Suprapubic skin (tissue), 4 donors: ENCODE results near the gene KLF13. TPM values are rescaled to one million over a fixed set of nuclear protein-coding genes. Genes with fewer than 3 reads are reported as not detected.
"Not testable (repeated sequence)": the region's sequence is repeated elsewhere in the genome, so short reads cannot be mapped to it uniquely, and the experiment has no call there.

ENCODE experiments used
- DNase-seq, 2 donors: peaks; one replicate each; pipeline ENCODE4 v3.0.0-alpha.2; 2019; ENCODE audit warnings: low spot score in 2 of 2
- H3K27ac ChIP-seq: fragments of 200-600 bp; sonication (generic); one replicate; pipeline ENCODE4 v1.5.1; 2019
- H3K27me3 ChIP-seq: fragments of 200-600 bp; sonication (generic); one replicate; pipeline ENCODE4 v1.5.1; 2019
- H3K36me3 ChIP-seq: fragments of 200-600 bp; sonication (generic); one replicate; pipeline ENCODE4 v1.5.1; 2019
- H3K4me1 ChIP-seq: fragments of 200-600 bp; sonication (generic); one replicate; pipeline ENCODE4 v1.5.1; 2019
- H3K4me3 ChIP-seq: fragments of 200-600 bp; sonication (generic); one replicate; pipeline ENCODE4 v1.5.1; 2019; ENCODE audit warnings: mild to moderate bottlenecking
- H3K9me3 ChIP-seq: fragments of 200-600 bp; sonication (generic); one replicate; pipeline ENCODE4 v1.5.1; 2019
- CTCF ChIP-seq, 2 donors: fragments of 200-600 bp in 1 of 2; fragments of 450-650 bp in 1 of 2; sonication (generic) in 1 of 2; IDR thresholded peaks; one replicate each; pipeline ENCODE4 v1.5.1; 2016 to 2019; ENCODE audit warnings: antibody characterized with exemption in 2 of 2, mild to moderate bottlenecking in 1 of 2, moderate library complexity in 1 of 2
- EP300 ChIP-seq: sonication (generic); formaldehyde crosslinking; IDR thresholded peaks from one replicate; pipeline ENCODE4 v1.6.1; 2017; ENCODE audit warnings: antibody characterized with exemption
- POLR2A ChIP-seq, 2 donors: fragments of 450-650 bp; IDR thresholded peaks; one replicate each; pipeline ENCODE4 v1.6.1; 2017; ENCODE audit warnings: antibody characterized with exemption in 2 of 2, mild to moderate bottlenecking in 2 of 2, moderate library complexity in 2 of 2
- POLR2AphosphoS5 ChIP-seq, 3 donors: sonication (generic); formaldehyde crosslinking; IDR thresholded peaks; one replicate each; pipeline ENCODE4 v1.6.1; 2017; ENCODE audit warnings: antibody characterized with exemption in 3 of 3
- WGBS: methylation state at CpG from one replicate; pipeline ENCODE4 v1.1.5; 2018; 5-methylcytosine and 5-hydroxymethylcytosine counted together
- total RNA-seq, 4 donors: library from RNA; depleted of rRNA; stranded (reverse); fragments of >200 nt; gene quantifications; one replicate each; pipeline ENCODE4 v1.1.0, GENCODE V29; 2016

Gene KLF13
- total RNA-seq, 4 donors from 2014 or later = 141 to 162 (median 145) TPM

GRCh38 chr15:31352911-31353811 is 26.5 kb downstream of the KLF13 start:
- peak in 2 of 3 donors; percentile 37 to 58 for TF ChIP-seq POLR2AphosphoS5 (IDR thresholded peaks at IDR 0.05)
- no peak for TF ChIP-seq CTCF (IDR thresholded peaks at IDR 0.05)
- no peak for TF ChIP-seq POLR2A (IDR thresholded peaks at IDR 0.05)
- no peak for TF ChIP-seq EP300
- Histone ChIP-seq H3K4me3 (peak overlapping the region; percentile 10), H3K36me3 (peaks cover 11% of the 10 kb centered on the region), H3K4me1 (peaks cover 99% of the 10 kb centered on the region), H3K9me3 (no peaks in the 10 kb centered on the region), H3K27me3 (no peaks in the 10 kb centered on the region), H3K27ac (peak overlapping the region; percentile 83)
- DNase-seq = no peak
- 51% methylated on average over 4 of the region's 14 CpGs for WGBS

GRCh38 chr15:31353931-31354330 is 27.3 kb downstream of the KLF13 start:
- Histone ChIP-seq H3K27me3 (no peaks in the 10 kb centered on the region), H3K4me1 (peaks cover 99% of the 10 kb centered on the region), H3K36me3 (peaks cover 7% of the 10 kb centered on the region), H3K4me3 (peak overlapping the region; percentile 10), H3K9me3 (no peaks in the 10 kb centered on the region), H3K27ac (peak overlapping the region; percentile 83)
- WGBS = 28% methylated on average over 3 of the region's 4 CpGs
- DNase-seq = no peak
- TF ChIP-seq CTCF (IDR thresholded peaks at IDR 0.05) = no peak
- no peak for TF ChIP-seq POLR2A (IDR thresholded peaks at IDR 0.05)

GRCh38 chr15:31356097-31356496 is 29.5 kb downstream of the KLF13 start:
- peaks cover 99% of the 10 kb centered on the region for H3K4me1 ChIP-seq
- H3K36me3 ChIP-seq, DNase-seq, H3K27me3 ChIP-seq, H3K27ac ChIP-seq, H3K9me3 ChIP-seq, H3K4me3 ChIP-seq: not testable (repeated sequence)
- 95% methylated on average over 11 of the region's 11 CpGs for WGBS

GRCh38 chr15:31357148-31357547 is 30.5 kb downstream of the KLF13 start:
- Histone ChIP-seq H3K27ac (no peak overlapping the region), H3K4me1 (peaks cover 99% of the 10 kb centered on the region), H3K27me3 (no peaks in the 10 kb centered on the region), H3K4me3 (no peak overlapping the region), H3K9me3 (no peaks in the 10 kb centered on the region), H3K36me3 (peaks cover 7% of the 10 kb centered on the region)
- no peak for TF ChIP-seq POLR2A (IDR thresholded peaks at IDR 0.05)
- no peak for DNase-seq
- 74% methylated on average over 13 of the region's 13 CpGs for WGBS

- no peaks in the 10 kb centered on the region for H3K9me3 ChIP-seq
- WGBS = 72% methylated on average over 3 of the region's 3 CpGs
- TF ChIP-seq POLR2AphosphoS5 (IDR thresholded peaks at IDR 0.05) = no peak
- TF ChIP-seq POLR2A (IDR thresholded peaks at IDR 0.05) = no peak
- TF ChIP-seq CTCF (IDR thresholded peaks at IDR 0.05) = no peak
- no peak for TF ChIP-seq EP300
- H3K4me3 ChIP-seq = no peak overlapping the region
- H3K36me3 ChIP-seq = peaks cover 7% of the 10 kb centered on the region
- H3K27me3 ChIP-seq = no peaks in the 10 kb centered on the region
- no peak overlapping the region for H3K27ac ChIP-seq
- DNase-seq = no peak
- peaks cover 99% of the 10 kb centered on the region for H3K4me1 ChIP-seq
Observed at GRCh38 chr15:31358163-31358562, 31.5 kb downstream of the KLF13 start.

GRCh38 chr15:31358957-31359701 is 32.5 kb downstream of the KLF13 start:
- no peak for TF ChIP-seq CTCF (IDR thresholded peaks at IDR 0.05)
- TF ChIP-seq POLR2A (IDR thresholded peaks at IDR 0.05) = no peak
- no peak for TF ChIP-seq EP300
- TF ChIP-seq POLR2AphosphoS5 (IDR thresholded peaks at IDR 0.05) = no peak
- no peaks in the 10 kb centered on the region for H3K9me3 ChIP-seq
- peaks cover 99% of the 10 kb centered on the region for H3K4me1 ChIP-seq
- WGBS = 81% methylated on average over 8 of the region's 8 CpGs
- H3K36me3 ChIP-seq = peaks cover 7% of the 10 kb centered on the region
- H3K4me3 ChIP-seq = no peak overlapping the region
- DNase-seq = no peak
- no peaks in the 10 kb centered on the region for H3K27me3 ChIP-seq
- no peak overlapping the region for H3K27ac ChIP-seq
